Superior temporal gyrus (tissue), 1 donor: Measurements from ENCODE around the gene FOXL1.

Source experiments
- DNase-seq: peaks from one replicate; pipeline ENCODE4 v3.0.0-alpha.2; 2016; ENCODE audit errors: extremely low spot score

FOXL1 gene

DNA sequence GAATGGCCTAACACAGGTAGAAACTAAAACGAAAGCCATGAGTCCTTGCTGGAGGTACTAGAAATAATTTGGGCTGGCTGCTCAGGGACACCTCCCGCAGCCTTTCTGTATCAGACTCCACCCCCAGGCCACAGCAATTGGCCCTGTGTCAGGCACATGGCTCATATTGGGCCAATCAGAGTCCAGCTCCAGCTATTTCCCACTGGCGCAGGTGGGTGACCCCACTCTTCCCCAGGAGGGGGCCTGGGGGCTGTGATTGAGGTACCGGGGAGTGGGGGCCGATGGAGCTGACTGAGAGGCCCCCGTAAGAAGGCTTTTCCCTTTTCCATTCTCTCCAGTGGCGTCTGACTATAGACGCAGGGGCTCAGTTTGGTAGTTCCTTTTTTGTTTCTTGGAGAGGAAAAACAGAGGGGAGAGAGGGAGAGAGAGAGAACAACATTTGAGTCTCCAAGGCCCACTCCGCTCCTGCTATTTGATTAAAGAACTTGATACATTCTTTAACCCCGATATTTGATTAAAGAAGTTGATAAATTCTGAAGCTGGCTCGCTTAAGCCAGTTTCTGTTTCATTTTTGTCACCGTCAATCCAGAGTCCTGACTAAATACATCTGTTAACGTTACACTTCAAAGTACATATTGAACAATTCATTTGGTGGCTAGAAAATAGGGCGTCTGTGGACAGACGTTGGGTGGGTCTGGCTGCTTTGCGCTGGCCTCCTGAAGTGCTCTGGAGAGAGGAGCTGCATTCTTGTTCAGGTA, 26.3 kb downstream of the FOXL1 start:
- no peak for DNase-seq

DNA sequence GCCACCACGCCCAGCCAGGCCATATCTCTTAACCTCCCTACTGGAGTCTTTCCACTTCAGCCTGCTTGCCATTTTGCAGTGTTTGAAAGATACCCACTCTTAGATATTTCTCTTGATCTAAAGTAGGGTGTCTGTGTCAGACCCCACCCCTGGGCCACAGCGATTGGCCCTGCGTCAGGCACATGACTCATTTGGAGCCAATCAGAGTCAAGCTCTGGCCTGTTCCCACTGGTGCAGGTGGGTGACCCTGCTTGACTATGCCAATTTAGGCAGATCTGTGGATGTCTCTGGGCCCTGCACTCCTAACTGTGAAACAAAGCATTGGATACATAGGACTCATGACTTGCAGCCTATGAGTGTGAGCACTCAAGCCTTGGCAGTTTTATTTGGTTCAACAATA, 27.6 kb downstream of the FOXL1 start:
- DNase-seq, result no peak

- no peak for DNase-seq
Measured at GRCh38 chr16:86608301-86608747, 30.0 kb downstream of the FOXL1 start.

GRCh38 chr16:86609115-86609514, 30.8 kb downstream of the FOXL1 start:
- DNase-seq, result no peak

DNA sequence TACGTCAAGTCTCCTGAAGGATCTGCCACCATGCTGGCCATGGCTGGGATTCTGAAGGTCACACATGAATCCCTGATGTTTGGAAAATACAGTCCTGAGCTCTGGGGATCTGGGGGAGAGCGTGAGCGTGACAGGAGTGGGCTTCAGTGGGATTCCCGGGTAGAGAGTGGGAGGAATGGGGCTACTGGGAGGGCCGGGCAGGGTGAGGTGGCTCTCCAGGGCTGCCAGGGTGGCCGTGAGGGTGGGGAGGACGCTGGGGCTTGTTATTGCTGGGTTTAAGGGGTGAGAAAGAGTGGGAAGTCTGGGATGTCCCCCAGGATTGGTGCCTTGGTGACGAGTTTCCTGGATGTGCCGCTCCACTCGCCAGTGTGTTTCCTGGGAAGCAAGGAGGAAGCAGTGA, 31.3 kb downstream of the FOXL1 start:
- DNase-seq, result no peak

DNA sequence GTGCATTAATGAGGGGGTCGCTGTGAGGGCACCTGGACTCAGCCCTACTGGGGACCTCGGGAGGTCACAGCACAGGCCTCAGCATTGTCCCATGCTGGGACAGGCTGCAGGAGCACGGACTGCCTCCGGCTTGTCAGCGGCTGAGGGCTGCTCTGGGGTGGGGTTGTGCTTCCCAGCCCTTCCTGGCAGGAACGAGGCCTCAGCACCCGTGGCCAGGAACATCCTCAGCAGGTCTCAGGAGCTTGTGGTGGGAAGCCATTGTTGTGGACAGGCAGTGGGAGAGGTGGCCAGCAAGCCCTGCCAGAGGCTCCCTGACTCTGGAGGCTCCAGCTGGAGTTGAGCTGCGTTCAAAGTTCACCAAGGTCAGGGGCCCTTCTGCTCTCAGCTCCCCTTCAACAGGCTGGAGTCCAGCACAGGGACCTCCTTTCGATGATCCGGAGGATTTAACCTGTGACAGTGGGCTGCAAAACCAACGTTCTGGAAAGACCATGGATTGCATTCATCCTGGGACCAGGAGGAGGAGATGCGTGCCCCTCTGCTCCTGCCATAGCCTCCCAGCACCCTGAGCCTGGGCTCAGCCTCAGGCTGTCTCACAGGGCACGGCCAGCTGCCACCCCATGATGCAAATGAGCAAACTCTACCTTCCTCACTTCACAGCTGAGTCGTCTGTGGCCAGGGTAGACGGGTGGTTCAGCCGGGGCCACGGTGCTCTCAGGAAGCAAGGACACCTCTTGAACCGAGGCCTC, 32.6 kb downstream of the FOXL1 start:
- DNase-seq, result no peak

DNA sequence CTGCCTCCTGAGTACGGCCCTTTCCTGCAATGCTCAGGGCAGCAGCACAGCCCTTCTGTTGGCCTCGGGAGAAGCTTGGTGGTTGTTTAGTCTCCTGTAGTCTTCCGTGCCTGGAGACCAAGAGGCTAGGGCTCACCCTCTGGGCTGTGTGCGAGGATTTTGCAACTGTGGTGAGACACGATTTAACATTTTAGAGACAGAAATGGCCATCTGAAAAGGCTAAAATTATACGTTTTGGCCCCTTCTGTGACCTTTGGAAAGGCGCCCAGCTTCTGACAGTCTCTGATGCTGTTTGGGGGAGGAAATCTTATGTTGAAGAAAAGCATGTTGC, 33.1 kb downstream of the FOXL1 start:
- no peak for DNase-seq

DNA sequence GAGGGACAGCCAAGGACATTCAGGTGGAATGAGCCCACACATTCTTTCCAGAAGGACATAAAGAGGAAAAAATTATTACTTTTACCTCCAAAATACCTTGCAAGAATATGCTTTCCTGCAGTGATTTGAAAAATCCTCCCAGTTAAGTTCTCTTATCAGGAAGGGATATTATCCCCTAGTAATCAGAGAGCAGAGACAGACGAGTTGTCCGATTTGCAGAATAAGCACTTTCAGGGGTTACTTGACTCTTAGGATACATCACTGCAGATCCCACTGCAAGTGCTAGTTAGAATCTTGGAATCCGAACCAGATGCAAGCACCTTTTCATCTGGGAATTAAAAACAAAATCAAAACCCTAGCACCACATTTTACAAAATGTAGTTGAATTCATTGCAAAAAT, 33.6 kb downstream of the FOXL1 start:
- DNase-seq, result no peak

DNA sequence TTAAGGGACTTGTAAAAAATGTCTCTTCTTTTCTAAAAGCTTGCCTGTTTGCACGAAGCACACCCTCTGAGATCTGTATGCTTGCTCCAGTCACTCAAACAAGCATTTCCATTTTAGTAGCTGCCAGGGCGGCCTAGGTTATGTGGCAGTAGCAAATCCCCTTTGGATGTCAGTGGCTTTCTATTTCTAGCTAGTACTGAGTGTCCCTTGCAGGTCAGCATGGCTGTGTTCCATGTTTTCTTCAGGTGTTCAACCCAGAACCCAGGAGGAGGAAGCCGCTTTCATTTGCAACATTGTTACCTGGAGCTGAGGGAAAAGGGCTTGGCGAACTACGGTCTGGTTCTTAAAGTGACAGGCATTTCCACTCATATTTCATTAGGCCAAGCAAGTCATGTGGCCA, 36.4 kb downstream of the FOXL1 start:
- DNase-seq, result no peak

GRCh38 chr16:86616906-86617305, 38.6 kb downstream of the FOXL1 start:
- no peak for DNase-seq

DNA sequence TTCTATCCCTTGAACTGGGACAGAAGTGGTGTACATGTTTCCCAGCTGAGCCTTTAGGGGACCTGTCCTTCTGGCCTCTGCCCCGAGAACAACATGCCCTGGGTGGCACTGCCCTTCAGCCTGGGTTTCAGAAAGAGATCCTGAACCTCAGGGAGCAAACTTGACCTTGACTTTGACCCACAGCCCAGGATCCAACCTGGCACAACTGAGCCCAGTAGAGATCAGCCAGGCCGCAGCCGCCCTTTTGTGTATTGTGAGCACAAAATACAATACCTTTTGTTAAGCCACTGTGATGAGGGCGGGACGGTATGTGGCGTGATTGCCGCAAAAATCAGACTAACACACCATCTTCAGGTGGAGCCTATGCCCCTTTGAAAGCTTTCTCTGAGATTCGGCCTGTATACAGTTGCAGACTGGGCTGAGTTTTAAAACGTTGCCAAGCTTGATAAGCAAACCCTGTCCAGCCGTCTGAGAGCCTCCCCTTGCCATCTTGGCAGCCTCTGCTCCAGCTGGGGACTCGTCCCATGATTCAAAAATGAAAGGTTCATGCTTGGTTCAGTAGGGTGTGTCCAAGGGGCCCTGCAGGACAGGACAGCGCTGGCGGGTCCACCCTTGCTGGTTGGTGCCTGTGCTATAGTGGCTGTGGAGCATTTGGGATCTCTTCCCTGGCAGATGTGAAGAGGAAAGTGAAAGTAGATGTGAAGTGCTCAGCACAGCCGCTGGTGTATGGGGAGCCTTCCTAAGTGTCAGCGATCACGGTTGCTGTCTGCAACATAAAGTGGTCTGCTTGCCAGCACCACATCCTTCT, 40.3 kb downstream of the FOXL1 start:
- DNase-seq, result no peak

GRCh38 chr16:86619239-86619794, 41.0 kb downstream of the FOXL1 start:
- no peak for DNase-seq

DNA sequence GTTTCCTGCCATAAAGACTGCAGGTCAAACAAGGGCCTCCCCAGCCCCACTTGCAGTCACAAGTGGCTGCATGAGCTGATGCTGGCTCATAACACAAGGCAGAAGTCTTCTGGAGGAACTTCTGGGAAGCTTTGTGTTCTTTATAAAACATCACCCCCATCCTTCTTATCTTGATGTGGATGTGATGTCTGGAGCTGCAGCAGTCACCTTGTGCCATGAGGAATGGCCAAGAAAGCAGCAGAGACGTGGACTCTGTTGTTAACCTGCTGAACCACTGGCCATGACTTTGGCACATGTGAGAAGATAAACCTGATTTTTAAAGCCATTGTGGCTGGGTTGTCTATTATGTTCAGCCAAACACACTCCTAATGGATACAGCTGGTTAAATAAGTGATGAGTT, 41.8 kb downstream of the FOXL1 start:
- DNase-seq, result no peak

DNA sequence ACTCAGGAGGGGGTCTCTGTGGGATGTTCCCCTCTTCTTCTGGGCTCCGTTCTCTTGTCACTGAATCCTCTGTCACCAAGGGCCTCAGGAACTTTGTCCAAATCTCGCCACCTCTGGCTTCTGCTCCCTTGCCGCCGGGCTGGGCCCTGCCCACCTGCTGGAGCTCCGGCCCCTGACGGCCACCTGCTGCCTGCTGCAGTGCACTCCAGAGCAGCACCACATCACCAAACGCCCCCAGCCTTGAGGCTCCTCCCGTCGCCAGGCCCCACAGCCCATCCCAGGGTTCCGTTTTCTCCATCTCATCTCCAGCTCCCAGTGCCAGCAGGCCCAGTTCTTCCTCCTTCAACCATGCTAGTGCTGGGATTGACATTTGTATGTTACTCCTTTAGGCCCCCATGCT, 43.6 kb downstream of the FOXL1 start:
- no peak for DNase-seq

- no peak for DNase-seq
Measured at GRCh38 chr16:86622700-86623615, 44.6 kb downstream of the FOXL1 start.

- no peak for DNase-seq
Measured at GRCh38 chr16:86625029-86625428, 46.7 kb downstream of the FOXL1 start.

- no peak for DNase-seq
Measured at GRCh38 chr16:86625821-86626220, 47.5 kb downstream of the FOXL1 start.

DNA sequence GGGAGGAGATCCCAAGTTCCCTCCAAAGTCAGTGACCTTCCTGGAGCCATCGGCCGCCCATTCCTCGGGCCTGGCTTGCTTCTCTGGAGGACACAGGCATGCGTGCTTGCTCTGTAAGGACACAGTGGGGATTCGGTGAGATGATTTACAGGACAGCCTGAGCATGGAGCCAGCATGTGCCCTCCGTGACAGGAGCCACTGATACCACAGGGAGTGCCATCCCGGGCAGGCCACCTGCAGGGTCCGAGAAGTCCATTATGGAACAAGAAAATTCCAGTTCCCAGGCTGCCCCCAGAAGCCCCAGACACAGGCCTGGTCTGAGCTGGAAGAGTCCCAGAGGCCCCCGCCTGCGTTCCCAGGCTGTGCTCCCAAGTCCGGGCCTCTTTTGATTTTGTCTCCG, 47.9 kb downstream of the FOXL1 start:
- no peak for DNase-seq

GRCh38 chr16:86626966-86627365, 48.6 kb downstream of the FOXL1 start:
- no peak for DNase-seq

- DNase-seq, result no peak
Measured at GRCh38 chr16:86628614-86629013, 50.3 kb downstream of the FOXL1 start.

GRCh38 chr16:86630471-86630870, 52.1 kb downstream of the FOXL1 start:
- DNase-seq, result no peak
